Measurements from ENCODE around the gene ANKRD35. TPM values are rescaled to one million over a fixed set of nuclear protein-coding genes. Genes with fewer than 3 reads are reported as not detected.
"Not testable (repeated sequence)": the region's sequence is repeated elsewhere in the genome, so short reads cannot be mapped to it uniquely, and the experiment has no call there.

ANKRD35 gene
- total RNA-seq, 1 donor: 1.4 TPM

DNA sequence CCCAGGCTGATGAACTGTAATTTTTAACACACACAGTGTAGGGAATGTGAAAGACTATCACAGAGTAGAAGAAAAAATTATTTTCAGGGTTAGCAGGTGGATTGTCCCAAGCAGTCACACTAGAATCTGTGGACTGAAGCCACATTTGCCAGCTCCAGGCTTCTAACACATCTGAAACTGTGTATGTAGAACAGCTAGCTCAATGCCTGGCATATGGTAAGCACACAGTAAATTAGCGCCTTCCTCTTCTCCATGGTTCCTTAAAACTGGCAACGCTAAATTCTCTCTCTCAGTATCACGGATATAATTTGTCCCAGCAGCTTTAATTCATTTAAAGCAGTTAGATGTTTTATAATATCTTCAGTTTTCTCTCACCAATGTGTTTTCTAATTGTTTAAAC lies 42.6 kb downstream of the ANKRD35 start:
- Histone ChIP-seq H3K4me1 (ENCODE audit: insufficient read depth, low read length) (peaks cover 13% of the 10 kb centered on the region), H3K27ac (ENCODE audit: low read depth, low read length) (no peak overlapping the region), H4K20me1 (ENCODE audit: insufficient read depth, low read length) (no peaks in the 10 kb centered on the region), H2AFZ (ENCODE audit: low read length) (no peak overlapping the region), H3K4me2 (ENCODE audit: insufficient read depth, low read length) (no peak overlapping the region), H3K27me3 (ENCODE audit: insufficient read depth, low read length) (no peaks in the 10 kb centered on the region), H3K4me3 (ENCODE audit: insufficient read depth, low read length) (no peak overlapping the region), H3K36me3 (ENCODE audit: insufficient read depth, low read length) (peaks cover 62% of the 10 kb centered on the region), H3K9me3 (ENCODE audit: low read depth, low read length) (no peaks in the 10 kb centered on the region), H3K79me2 (ENCODE audit: insufficient read depth, low read length) (no peaks in the 10 kb centered on the region)
- DNase-seq (ENCODE audit: insufficient read length, low spot score, missing footprints): no peak
- TF ChIP-seq, protein P1, sequence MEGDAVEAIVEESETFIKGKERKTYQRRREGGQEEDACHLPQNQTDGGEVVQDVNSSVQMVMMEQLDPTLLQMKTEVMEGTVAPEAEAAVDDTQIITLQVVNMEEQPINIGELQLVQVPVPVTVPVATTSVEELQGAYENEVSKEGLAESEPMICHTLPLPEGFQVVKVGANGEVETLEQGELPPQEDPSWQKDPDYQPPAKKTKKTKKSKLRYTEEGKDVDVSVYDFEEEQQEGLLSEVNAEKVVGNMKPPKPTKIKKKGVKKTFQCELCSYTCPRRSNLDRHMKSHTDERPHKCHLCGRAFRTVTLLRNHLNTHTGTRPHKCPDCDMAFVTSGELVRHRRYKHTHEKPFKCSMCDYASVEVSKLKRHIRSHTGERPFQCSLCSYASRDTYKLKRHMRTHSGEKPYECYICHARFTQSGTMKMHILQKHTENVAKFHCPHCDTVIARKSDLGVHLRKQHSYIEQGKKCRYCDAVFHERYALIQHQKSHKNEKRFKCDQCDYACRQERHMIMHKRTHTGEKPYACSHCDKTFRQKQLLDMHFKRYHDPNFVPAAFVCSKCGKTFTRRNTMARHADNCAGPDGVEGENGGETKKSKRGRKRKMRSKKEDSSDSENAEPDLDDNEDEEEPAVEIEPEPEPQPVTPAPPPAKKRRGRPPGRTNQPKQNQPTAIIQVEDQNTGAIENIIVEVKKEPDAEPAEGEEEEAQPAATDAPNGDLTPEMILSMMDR (IDR thresholded peaks at IDR 0.05; ENCODE audit: extremely low read depth, low read depth, low read length): no peak

DNA sequence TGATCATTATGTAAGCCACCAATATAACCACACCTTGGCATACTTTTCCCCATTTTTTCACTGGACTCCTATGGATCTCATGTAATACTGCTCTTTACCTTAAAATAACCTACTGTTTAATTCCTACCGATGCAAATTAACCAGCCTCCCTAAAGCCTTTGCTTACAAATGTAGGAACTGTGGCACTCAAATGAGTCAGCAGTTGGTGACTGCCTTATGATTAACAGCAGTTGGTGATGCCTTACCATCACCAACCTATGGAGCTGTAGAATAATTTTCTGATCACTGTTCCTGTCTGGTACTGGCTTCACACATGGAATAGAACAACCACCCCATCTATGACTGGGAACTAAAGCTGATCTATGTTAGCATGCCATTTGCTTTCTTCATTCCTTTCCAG lies 48.0 kb downstream of the ANKRD35 start:
- no peaks in the 10 kb centered on the region for H4K20me1 ChIP-seq (ENCODE audit: insufficient read depth, low read length)
- H3K9me3 ChIP-seq (ENCODE audit: low read depth, low read length): no peaks in the 10 kb centered on the region
- H3K27ac ChIP-seq (ENCODE audit: low read depth, low read length): no peak overlapping the region
- H2AFZ ChIP-seq (ENCODE audit: low read length): no peak overlapping the region
- peaks cover 2% of the 10 kb centered on the region for H3K79me2 ChIP-seq (ENCODE audit: insufficient read depth, low read length)
- H3K27me3 ChIP-seq (ENCODE audit: insufficient read depth, low read length): no peaks in the 10 kb centered on the region
- H3K4me3 ChIP-seq (ENCODE audit: insufficient read depth, low read length): no peak overlapping the region
- DNase-seq (ENCODE audit: insufficient read length, low spot score, missing footprints): peak; percentile 38
- TF ChIP-seq, protein P1 (IDR thresholded peaks at IDR 0.05; ENCODE audit: extremely low read depth, low read depth, low read length): no peak
- H3K36me3 ChIP-seq (ENCODE audit: insufficient read depth, low read length): peaks cover 98% of the 10 kb centered on the region
- H3K4me1 ChIP-seq (ENCODE audit: insufficient read depth, low read length): no peaks in the 10 kb centered on the region
- H3K4me2 ChIP-seq (ENCODE audit: insufficient read depth, low read length): no peak overlapping the region

DNA sequence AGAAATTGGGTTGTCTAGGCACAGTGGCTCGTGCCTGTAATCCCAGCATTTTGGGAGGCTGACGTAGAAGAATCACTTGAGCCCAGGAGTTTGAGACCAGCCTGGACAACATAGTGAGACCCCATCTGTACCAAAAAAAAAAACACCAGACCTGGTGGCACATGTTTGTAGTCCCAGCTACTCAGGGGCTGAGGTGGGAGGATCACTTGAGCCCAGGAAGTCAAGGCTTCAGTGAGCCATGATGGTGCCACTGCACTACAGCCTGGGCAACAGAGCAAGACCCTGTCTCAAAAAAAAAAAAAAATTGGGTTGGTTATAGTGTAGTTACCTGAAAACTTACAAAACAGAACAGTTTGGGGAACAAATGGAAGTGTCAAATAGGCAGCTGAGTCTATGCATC lies 54.9 kb downstream of the ANKRD35 start:
- not testable (repeated sequence) for H4K20me1 ChIP-seq (ENCODE audit: insufficient read depth, low read length); H2AFZ ChIP-seq (ENCODE audit: low read length); DNase-seq (ENCODE audit: insufficient read length, low spot score, missing footprints); H3K4me3 ChIP-seq (ENCODE audit: insufficient read depth, low read length); H3K4me1 ChIP-seq (ENCODE audit: insufficient read depth, low read length); H3K27me3 ChIP-seq (ENCODE audit: insufficient read depth, low read length); H3K9me3 ChIP-seq (ENCODE audit: low read depth, low read length); H3K27ac ChIP-seq (ENCODE audit: low read depth, low read length); H3K4me2 ChIP-seq (ENCODE audit: insufficient read depth, low read length)
- peaks cover 89% of the 10 kb centered on the region for H3K36me3 ChIP-seq (ENCODE audit: insufficient read depth, low read length)
- H3K79me2 ChIP-seq (ENCODE audit: insufficient read depth, low read length): peaks cover 13% of the 10 kb centered on the region

DNA sequence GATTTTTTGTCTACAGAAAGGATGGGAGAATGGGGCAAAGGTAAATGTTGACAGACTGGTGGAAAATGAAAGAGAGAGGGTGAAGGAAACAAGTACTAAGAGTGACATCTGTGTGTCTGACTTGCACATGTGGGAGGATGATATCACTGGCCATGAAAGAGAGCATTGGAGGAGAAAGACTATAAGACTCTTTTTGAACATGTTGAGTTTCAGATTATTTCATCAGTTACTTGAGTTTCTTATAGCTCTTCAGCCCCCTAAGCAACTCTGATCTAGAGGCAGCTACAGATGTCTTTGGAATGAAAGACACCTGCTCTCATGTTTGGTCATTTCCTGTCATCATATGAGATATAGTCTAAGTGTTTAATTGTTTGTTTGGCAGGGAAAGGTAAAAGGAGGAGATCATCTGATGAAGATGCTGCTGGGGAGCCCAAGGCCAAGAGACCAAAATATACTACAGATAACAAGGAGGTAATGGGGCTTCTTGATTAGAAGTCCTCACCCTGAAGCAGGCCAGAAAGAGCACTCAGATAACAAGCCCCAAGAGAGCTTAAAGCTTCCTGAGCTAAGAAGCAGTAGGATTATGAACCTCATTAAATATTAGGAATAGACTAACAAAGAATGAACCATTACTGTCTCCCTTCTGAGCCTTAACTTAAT lies 57.2 kb downstream of the ANKRD35 start:
- Histone ChIP-seq H3K27me3 (ENCODE audit: insufficient read depth, low read length) (no peaks in the 10 kb centered on the region), H3K4me2 (ENCODE audit: insufficient read depth, low read length) (no peak overlapping the region), H3K4me3 (ENCODE audit: insufficient read depth, low read length) (no peak overlapping the region), H3K36me3 (ENCODE audit: insufficient read depth, low read length) (peaks cover 66% of the 10 kb centered on the region), H3K27ac (ENCODE audit: low read depth, low read length) (no peak overlapping the region), H3K4me1 (ENCODE audit: insufficient read depth, low read length) (peaks cover 5% of the 10 kb centered on the region), H4K20me1 (ENCODE audit: insufficient read depth, low read length) (no peaks in the 10 kb centered on the region), H3K9me3 (ENCODE audit: low read depth, low read length) (no peaks in the 10 kb centered on the region), H2AFZ (ENCODE audit: low read length) (no peak overlapping the region), H3K79me2 (ENCODE audit: insufficient read depth, low read length) (peaks cover 32% of the 10 kb centered on the region)
- DNase-seq (ENCODE audit: insufficient read length, low spot score, missing footprints): no peak
- TF ChIP-seq, protein P1 (IDR thresholded peaks at IDR 0.05; ENCODE audit: extremely low read depth, low read depth, low read length): no peak

Measured in osteoblast (primary cell).